ENCODE results near the gene IL1RL2. TPM values are rescaled to one million over a fixed set of nuclear protein-coding genes. Genes with fewer than 3 reads are reported as not detected.

The IL1RL2 gene
- total and polyA plus RNA-seq, 2 donors from 2014 or later: 1.4 to 1.8 TPM

GRCh38 chr2:102144128-102144527, 42.7 kb upstream of the IL1RL2 start:
- H3K36me3 ChIP-seq (ENCODE audit: control insufficient read depth in 2 of 3, insufficient read depth in 3 of 3, low read length in 3 of 3): no peaks in the 10 kb centered on the region
- peaks cover 0 to 32% (median 0%) of the 10 kb centered on the region in 3 donors for H3K9me3 ChIP-seq (ENCODE audit: control insufficient read depth in 2 of 3, insufficient read depth in 1 of 3, low read length in 3 of 3)
- peak overlapping the region; percentile 78 to 91 (median 82) for H3K4me3 ChIP-seq (ENCODE audit: low read length in 3 of 3)
- peak overlapping the region; percentile 81 to 94 (median 84) for H3K9ac ChIP-seq (ENCODE audit: low read length in 3 of 3)
- intact Hi-C loops (cut with DNase I): no loop called here
- TF ChIP-seq CTCF (IDR thresholded peaks at IDR 0.05; ENCODE audit: borderline replicate concordance, extremely low read depth, insufficient read depth): no peak
- H3K27ac ChIP-seq (ENCODE audit: low read depth in 2 of 2, low read length in 2 of 2): peak overlapping the region in 1 of 2 donors; percentile 96
- no peaks in the 10 kb centered on the region for H3K27me3 ChIP-seq (ENCODE audit: control insufficient read depth, insufficient read depth, low read length)
- H3K4me1 ChIP-seq (ENCODE audit: control insufficient read depth in 2 of 3, insufficient read depth in 2 of 3, low read depth in 1 of 3, low read length in 3 of 3): peaks cover 4 to 12% (median 8%) of the 10 kb centered on the region in 3 donors
- DNase-seq (peak in 2 of 5 donors; percentile 65 to 78), FAIRE-seq (no peak)

GRCh38 chr2:102145107-102145506, 41.7 kb upstream of the IL1RL2 start:
- H3K27ac ChIP-seq (ENCODE audit: low read depth in 2 of 2, low read length in 2 of 2): no peak overlapping the region

GRCh38 chr2:102145934-102146333, 40.9 kb upstream of the IL1RL2 start:
- intact Hi-C loops (cut with DNase I): no loop called here
- no peaks in the 10 kb centered on the region for H3K36me3 ChIP-seq (ENCODE audit: control insufficient read depth in 2 of 3, insufficient read depth in 3 of 3, low read length in 3 of 3)
- no peak for TF ChIP-seq CTCF (IDR thresholded peaks at IDR 0.05; ENCODE audit: borderline replicate concordance, extremely low read depth, insufficient read depth)
- H3K4me3 ChIP-seq (ENCODE audit: low read length in 3 of 3): no peak overlapping the region
- no peak for FAIRE-seq
- no peak overlapping the region for H3K27ac ChIP-seq (ENCODE audit: low read depth in 2 of 2, low read length in 2 of 2)
- H3K4me1 ChIP-seq (ENCODE audit: control insufficient read depth in 2 of 3, insufficient read depth in 2 of 3, low read depth in 1 of 3, low read length in 3 of 3): peaks cover 0 to 16% (median 15%) of the 10 kb centered on the region in 3 donors
- DNase-seq: no peak
- H3K9me3 ChIP-seq (ENCODE audit: control insufficient read depth in 2 of 3, insufficient read depth in 1 of 3, low read length in 3 of 3): peaks cover 0 to 32% (median 0%) of the 10 kb centered on the region in 3 donors
- no peak overlapping the region for H3K9ac ChIP-seq (ENCODE audit: low read length in 3 of 3)
- no peaks in the 10 kb centered on the region for H3K27me3 ChIP-seq (ENCODE audit: control insufficient read depth, insufficient read depth, low read length)

More at GRCh38 chr2:102145107-102145506, 41.7 kb upstream of the IL1RL2 start:
- H3K36me3 ChIP-seq (ENCODE audit: control insufficient read depth in 2 of 3, insufficient read depth in 3 of 3, low read length in 3 of 3): no peaks in the 10 kb centered on the region
- FAIRE-seq (no peak), DNase-seq (no peak)
- intact Hi-C loops (cut with DNase I): no loop called here
- peak overlapping the region in 1 of 3 donors; percentile 82 for H3K4me3 ChIP-seq (ENCODE audit: low read length in 3 of 3)
- no peak for TF ChIP-seq CTCF (IDR thresholded peaks at IDR 0.05; ENCODE audit: borderline replicate concordance, extremely low read depth, insufficient read depth)
- peaks cover 4 to 18% (median 10%) of the 10 kb centered on the region in 3 donors for H3K4me1 ChIP-seq (ENCODE audit: control insufficient read depth in 2 of 3, insufficient read depth in 2 of 3, low read depth in 1 of 3, low read length in 3 of 3)
- no peak overlapping the region for H3K9ac ChIP-seq (ENCODE audit: low read length in 3 of 3)
- peaks cover 0 to 32% (median 0%) of the 10 kb centered on the region in 3 donors for H3K9me3 ChIP-seq (ENCODE audit: control insufficient read depth in 2 of 3, insufficient read depth in 1 of 3, low read length in 3 of 3)
- no peaks in the 10 kb centered on the region for H3K27me3 ChIP-seq (ENCODE audit: control insufficient read depth, insufficient read depth, low read length)

- FAIRE-seq (no peak), DNase-seq (no peak)
- no peak for TF ChIP-seq CTCF (IDR thresholded peaks at IDR 0.05; ENCODE audit: borderline replicate concordance, extremely low read depth, insufficient read depth)
- no peaks in the 10 kb centered on the region for H3K27me3 ChIP-seq (ENCODE audit: control insufficient read depth, insufficient read depth, low read length)
- H3K4me1 ChIP-seq (ENCODE audit: control insufficient read depth in 2 of 3, insufficient read depth in 2 of 3, low read depth in 1 of 3, low read length in 3 of 3): peaks cover 0 to 14% (median 11%) of the 10 kb centered on the region in 3 donors
- no peak overlapping the region for H3K4me3 ChIP-seq (ENCODE audit: low read length in 3 of 3)
- no peak overlapping the region for H3K9ac ChIP-seq (ENCODE audit: low read length in 3 of 3)
- intact Hi-C loops (cut with DNase I): no loop called here
- no peaks in the 10 kb centered on the region for H3K36me3 ChIP-seq (ENCODE audit: control insufficient read depth in 2 of 3, insufficient read depth in 3 of 3, low read length in 3 of 3)
- peaks cover 0 to 32% (median 0%) of the 10 kb centered on the region in 3 donors for H3K9me3 ChIP-seq (ENCODE audit: control insufficient read depth in 2 of 3, insufficient read depth in 1 of 3, low read length in 3 of 3)
- H3K27ac ChIP-seq (ENCODE audit: low read depth in 2 of 2, low read length in 2 of 2): no peak overlapping the region
Observed at GRCh38 chr2:102147935-102148334, 38.9 kb upstream of the IL1RL2 start.

Data from kidney (tissue), 14 donors.